Right atrium auricular region (tissue), 2 donors: ENCODE measurements around the gene LONP1. TPM values are rescaled to one million over a fixed set of nuclear protein-coding genes. Genes with fewer than 3 reads are reported as not detected.

Experiments
- DNase-seq: peaks from one replicate; pipeline ENCODE4 v3.0.0-alpha.2; 2019; ENCODE audit warnings: low spot score
- H3K27ac ChIP-seq, 2 donors: fragments of 200-600 bp; sonication (generic); 1 replicate in 1 of 2; 2 replicates in 1 of 2; pipeline ENCODE4 v1.5.1; 2016 to 2019
- H3K27me3 ChIP-seq, 2 donors: fragments of 200-600 bp; sonication (generic); one replicate each; pipeline versions ENCODE4 v1.5.1 to v1.6.0; 2017 to 2019
- H3K36me3 ChIP-seq: fragments of 200-600 bp; sonication (generic); one replicate; pipeline ENCODE4 v1.5.1; 2016
- H3K4me1 ChIP-seq, 2 donors: fragments of 200-600 bp; sonication (generic); one replicate each; pipeline versions ENCODE4 v1.5.1 to v1.6.0; 2017 to 2019
- H3K4me3 ChIP-seq, 2 donors: fragments of 200-600 bp; sonication (generic); 1 replicate in 1 of 2; 2 replicates in 1 of 2; pipeline ENCODE4 v1.5.1; 2017 to 2019; ENCODE audit warnings: mild to moderate bottlenecking in 1 of 2, moderate library complexity in 1 of 2
- H3K9me3 ChIP-seq, 2 donors: fragments of 200-600 bp; sonication (generic); one replicate each; pipeline ENCODE4 v1.5.1; 2019
- total RNA-seq, 2 donors: library from RNA; depleted of rRNA; stranded (reverse); fragments of >200 nt; gene quantifications; one replicate each; pipeline ENCODE4 v1.1.0, GENCODE V29; 2016
- TF ChIP-seq, protein P1 (sequence below), 2 donors: fragments of 200-600 bp; sonication (generic); IDR thresholded peaks; one replicate each; pipeline ENCODE4 v1.5.1; 2019; ENCODE audit warnings: antibody characterized with exemption in 2 of 2

The LONP1 gene
- total RNA-seq, 2 donors from 2014 or later = 65.0 to 65.4 TPM

DNA sequence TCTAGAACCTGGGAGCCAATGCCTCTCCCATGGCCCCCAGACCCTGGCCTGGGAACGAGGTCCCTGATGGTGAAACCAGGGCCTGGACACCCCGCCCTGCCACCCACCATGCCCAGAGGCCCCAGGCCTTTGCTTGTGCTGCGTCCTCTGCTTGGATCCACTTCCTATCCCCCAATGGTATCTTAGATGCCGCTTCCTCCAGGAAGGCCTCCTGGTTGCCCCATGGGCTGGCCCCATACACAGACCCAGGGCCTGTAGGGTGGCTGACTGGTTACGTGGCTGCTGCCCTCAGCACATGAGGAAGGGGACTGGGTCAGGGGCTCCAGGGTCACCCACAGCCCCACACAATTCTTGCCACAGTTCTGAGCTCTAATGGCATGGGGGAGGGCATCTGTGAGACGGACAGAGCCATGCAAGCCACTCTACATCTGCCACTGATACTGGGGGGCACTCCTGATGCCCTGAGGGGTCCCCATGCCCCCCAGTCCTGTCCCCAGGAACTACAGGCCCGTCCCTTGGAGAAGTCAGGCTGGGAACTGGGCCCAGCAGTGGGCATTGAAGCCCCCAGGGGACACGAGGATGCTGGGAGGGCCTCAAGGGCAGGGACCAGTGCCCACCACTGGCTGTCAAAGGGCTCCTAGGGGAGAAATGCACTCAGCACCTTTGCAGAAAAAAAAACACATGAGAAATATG, 24.8 kb downstream of the LONP1 start:
- TF ChIP-seq, protein P1, sequence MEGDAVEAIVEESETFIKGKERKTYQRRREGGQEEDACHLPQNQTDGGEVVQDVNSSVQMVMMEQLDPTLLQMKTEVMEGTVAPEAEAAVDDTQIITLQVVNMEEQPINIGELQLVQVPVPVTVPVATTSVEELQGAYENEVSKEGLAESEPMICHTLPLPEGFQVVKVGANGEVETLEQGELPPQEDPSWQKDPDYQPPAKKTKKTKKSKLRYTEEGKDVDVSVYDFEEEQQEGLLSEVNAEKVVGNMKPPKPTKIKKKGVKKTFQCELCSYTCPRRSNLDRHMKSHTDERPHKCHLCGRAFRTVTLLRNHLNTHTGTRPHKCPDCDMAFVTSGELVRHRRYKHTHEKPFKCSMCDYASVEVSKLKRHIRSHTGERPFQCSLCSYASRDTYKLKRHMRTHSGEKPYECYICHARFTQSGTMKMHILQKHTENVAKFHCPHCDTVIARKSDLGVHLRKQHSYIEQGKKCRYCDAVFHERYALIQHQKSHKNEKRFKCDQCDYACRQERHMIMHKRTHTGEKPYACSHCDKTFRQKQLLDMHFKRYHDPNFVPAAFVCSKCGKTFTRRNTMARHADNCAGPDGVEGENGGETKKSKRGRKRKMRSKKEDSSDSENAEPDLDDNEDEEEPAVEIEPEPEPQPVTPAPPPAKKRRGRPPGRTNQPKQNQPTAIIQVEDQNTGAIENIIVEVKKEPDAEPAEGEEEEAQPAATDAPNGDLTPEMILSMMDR (IDR thresholded peaks at IDR 0.05) = no peak
- Histone ChIP-seq H3K4me1 (peaks cover 0 to 24% of the 10 kb centered on the region in 2 donors), H3K9me3 (no peaks in the 10 kb centered on the region), H3K27me3 (no peaks in the 10 kb centered on the region), H3K4me3 (no peak overlapping the region), H3K27ac (no peak overlapping the region), H3K36me3 (peaks cover 84% of the 10 kb centered on the region)
- DNase-seq = no peak

GRCh38 chr19:5694167-5694955, 25.6 kb downstream of the LONP1 start:
- Histone ChIP-seq H3K4me3 (no peak overlapping the region), H3K4me1 (peaks cover 0 to 24% of the 10 kb centered on the region in 2 donors), H3K36me3 (peaks cover 76% of the 10 kb centered on the region), H3K27me3 (no peaks in the 10 kb centered on the region), H3K27ac (no peak overlapping the region), H3K9me3 (no peaks in the 10 kb centered on the region)
- TF ChIP-seq, protein P1 (IDR thresholded peaks at IDR 0.05) = no peak
- no peak for DNase-seq

DNA sequence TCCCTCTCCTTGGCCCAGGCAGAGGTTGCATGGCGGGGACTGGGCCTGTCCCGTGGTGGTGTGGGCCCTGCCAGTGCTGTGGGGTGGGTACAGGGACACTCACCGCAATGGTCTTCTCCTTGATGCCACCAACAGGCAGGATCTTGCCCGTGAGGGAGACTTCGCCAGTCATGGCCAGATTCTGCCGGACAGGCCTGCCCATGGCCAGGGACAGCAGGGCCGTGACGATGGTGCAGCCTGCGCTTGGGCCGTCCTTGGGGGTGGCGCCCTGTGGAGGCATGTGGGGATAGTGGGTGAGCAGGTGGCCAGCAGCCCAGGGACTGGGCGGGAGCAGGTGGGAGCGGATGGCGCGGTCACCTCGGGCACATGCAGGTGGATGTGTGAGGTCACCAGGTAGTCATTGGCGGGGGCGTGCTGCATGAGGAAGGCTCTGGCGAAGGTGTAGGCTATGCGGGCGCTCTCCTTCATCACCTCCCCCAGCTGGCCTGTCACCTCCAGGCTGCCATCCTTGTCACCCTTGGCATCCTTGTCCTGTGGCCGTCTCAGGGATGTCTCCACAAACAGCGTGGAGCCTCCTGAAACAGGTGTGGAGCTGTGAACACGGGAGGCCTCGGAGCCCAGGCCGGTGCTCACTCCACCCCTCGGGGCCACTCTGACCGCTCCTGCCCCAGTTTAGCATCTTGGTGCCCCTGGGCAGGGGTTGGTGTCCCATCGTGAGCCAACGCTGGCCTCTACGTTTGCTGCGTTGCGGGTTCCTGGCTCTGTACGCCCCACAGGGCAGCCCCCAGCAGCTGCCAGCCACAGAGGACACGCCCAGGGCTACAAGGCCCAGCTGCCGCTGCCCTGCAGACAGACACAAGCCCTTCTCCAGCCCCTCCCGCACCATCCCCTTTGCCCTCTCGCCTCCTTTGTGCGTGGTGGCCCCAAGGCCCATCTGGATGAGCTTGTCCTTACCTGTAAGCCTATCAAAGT, 26.5 kb downstream of the LONP1 start:
- Histone ChIP-seq H3K4me3 (no peak overlapping the region), H3K36me3 (peaks cover 67% of the 10 kb centered on the region), H3K9me3 (no peaks in the 10 kb centered on the region), H3K4me1 (peaks cover 0 to 24% of the 10 kb centered on the region in 2 donors), H3K27ac (no peak overlapping the region), H3K27me3 (no peaks in the 10 kb centered on the region)
- DNase-seq = no peak
- TF ChIP-seq, protein P1 (IDR thresholded peaks at IDR 0.05) = no peak

DNA sequence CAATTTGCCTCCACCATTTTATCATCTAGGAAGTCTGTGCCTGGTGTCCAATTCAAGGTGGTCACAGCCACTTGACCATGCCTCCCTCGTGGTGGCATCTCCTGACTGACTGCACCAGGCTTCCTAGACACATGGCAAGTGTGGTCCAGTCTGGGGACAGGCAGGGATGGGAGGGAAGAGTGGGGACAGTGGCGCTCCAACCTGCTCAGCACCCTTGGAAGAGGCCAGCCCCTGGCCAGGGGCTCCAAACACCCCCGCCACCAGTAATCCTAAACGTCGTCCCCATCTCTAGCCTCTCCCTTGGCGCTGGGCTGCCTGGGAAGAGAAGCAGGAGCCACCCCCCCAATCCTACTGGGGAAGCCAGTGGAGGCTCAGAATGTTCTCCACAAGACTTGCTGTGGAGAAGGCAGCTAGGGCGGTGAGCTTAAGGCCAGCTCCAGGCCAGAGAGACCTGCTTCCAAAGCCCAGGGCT, 27.2 kb downstream of the LONP1 start:
- Histone ChIP-seq H3K4me1 (peaks cover 0 to 24% of the 10 kb centered on the region in 2 donors), H3K27me3 (no peaks in the 10 kb centered on the region), H3K36me3 (peaks cover 60% of the 10 kb centered on the region), H3K9me3 (no peaks in the 10 kb centered on the region), H3K27ac (no peak overlapping the region), H3K4me3 (no peak overlapping the region)
- DNase-seq = no peak
- TF ChIP-seq, protein P1 (IDR thresholded peaks at IDR 0.05) = no peak
